ENCODE results near the gene VPREB3.

Gene VPREB3

GRCh38 chr22:23796461-23796860, 42.2 kb upstream of the VPREB3 start:
- DNase-seq (ENCODE audit: low read depth, low spot score): no peak
- H3K4me3 ChIP-seq (ENCODE audit: low read depth, low read length): no peak overlapping the region
- CTCF ChIA-PET: no interaction called here
- TF ChIP-seq CTCF (IDR thresholded peaks at IDR 0.05; ENCODE audit: insufficient read depth, low read length, missing control alignments): no peak
- POLR2A ChIA-PET: no interaction called here

- no peak for DNase-seq (ENCODE audit: low read depth, low spot score)
- TF ChIP-seq CTCF (IDR thresholded peaks at IDR 0.05; ENCODE audit: insufficient read depth, low read length, missing control alignments): no peak
- ChIA-PET POLR2A (no interaction called here), CTCF (interaction anchor here (1.2 kb wide), 1 partner anchor 57 kb away, joined by 3 read pairs; no protein-coding TSS in a partner anchor)
- no peak overlapping the region for H3K4me3 ChIP-seq (ENCODE audit: low read depth, low read length)
Measured at GRCh38 chr22:23793326-23793725, 39.1 kb upstream of the VPREB3 start.

GRCh38 chr22:23791738-23792645, 37.8 kb upstream of the VPREB3 start:
- POLR2A ChIA-PET: no interaction called here
- DNase-seq (ENCODE audit: low read depth, low spot score): no peak
- no peak overlapping the region for H3K4me3 ChIP-seq (ENCODE audit: low read depth, low read length)
- TF ChIP-seq CTCF (IDR thresholded peaks at IDR 0.05; ENCODE audit: insufficient read depth, low read length, missing control alignments): no peak
- CTCF ChIA-PET: interaction anchor here (1.2 kb wide), 1 partner anchor 59 kb away, joined by 3 read pairs; no protein-coding TSS in a partner anchor

- no peak for DNase-seq (ENCODE audit: low read depth, low spot score)
- H3K4me3 ChIP-seq (ENCODE audit: low read depth, low read length): no peak overlapping the region
- no peak for TF ChIP-seq CTCF (IDR thresholded peaks at IDR 0.05; ENCODE audit: insufficient read depth, low read length, missing control alignments)
- ChIA-PET CTCF (interaction anchor here (3.4 kb wide), 1 partner anchor 59 kb away, joined by 11 read pairs; no protein-coding TSS in a partner anchor), POLR2A (no interaction called here)
Measured at GRCh38 chr22:23790819-23791737, 36.9 kb upstream of the VPREB3 start.

GRCh38 chr22:23789638-23790037, 35.4 kb upstream of the VPREB3 start:
- no peak for DNase-seq (ENCODE audit: low read depth, low spot score)
- CTCF ChIA-PET: interaction anchor here (0.6 to 3.4 kb wide), 5 partner anchors 9 to 60 kb away, joined by 3 to 11 read pairs (median 5); no protein-coding TSS in a partner anchor
- H3K4me3 ChIP-seq (ENCODE audit: low read depth, low read length): no peak overlapping the region
- POLR2A ChIA-PET: no interaction called here
- TF ChIP-seq CTCF (IDR thresholded peaks at IDR 0.05; ENCODE audit: insufficient read depth, low read length, missing control alignments): no peak

All from AG04449 (cell line).